GM21723 (cell line): ENCODE data around the gene SHROOM3.

Experiments used
- ATAC-seq: cut with Tn5 transposase; IDR thresholded peaks from one replicate; pipeline ENCODE4 v1.9.1; 2021; ENCODE audit warnings: mild to moderate bottlenecking, moderate library complexity; ENCODE audit not compliant: unreplicated experiment

SHROOM3 gene

GRCh38 chr4:76689145-76689817, 254.3 kb downstream of the SHROOM3 start:
- peak; percentile 73 for ATAC-seq

- ATAC-seq, result no peak
These were observed 255.2 kb downstream of the SHROOM3 start for GRCh38 chr4:76690011-76690905.

DNA sequence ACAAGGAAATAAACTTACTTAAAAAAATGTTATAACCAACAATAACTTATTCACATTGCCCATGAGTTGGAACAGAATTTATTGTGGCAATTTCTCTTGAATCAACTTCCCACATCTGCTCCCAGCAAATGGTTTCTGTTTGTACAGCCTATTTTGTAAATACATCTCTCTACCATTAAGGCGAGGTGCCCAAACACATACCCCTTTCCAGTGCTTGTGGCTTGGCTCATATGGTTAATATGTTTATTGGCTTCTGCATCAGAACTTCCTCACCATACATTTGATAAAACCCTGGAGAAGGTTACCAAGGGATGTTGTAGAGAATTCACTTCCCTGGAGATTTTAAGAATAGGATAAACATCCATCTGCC, 255.9 kb downstream of the SHROOM3 start:
- ATAC-seq, result no peak

GRCh38 chr4:76691807-76692582, 257.0 kb downstream of the SHROOM3 start:
- no peak for ATAC-seq

DNA sequence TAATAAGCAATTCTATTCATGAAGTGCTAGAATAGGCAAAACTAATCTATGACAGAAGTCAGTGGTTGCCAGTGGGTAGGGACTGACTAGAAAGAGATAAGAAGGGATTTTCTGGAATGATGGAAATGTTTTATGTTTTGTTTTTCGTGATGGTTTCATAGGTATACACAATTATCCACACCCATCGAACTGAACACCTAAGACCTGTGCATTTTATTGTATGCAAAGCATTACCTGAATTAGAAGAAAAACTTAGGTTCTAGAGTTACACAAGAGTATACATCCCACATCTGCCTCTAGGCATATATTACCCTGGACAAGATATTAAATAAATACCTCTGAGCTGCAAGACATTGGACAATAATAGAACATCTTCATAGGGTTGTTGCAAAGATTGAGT, 257.7 kb downstream of the SHROOM3 start:
- ATAC-seq, result no peak

DNA sequence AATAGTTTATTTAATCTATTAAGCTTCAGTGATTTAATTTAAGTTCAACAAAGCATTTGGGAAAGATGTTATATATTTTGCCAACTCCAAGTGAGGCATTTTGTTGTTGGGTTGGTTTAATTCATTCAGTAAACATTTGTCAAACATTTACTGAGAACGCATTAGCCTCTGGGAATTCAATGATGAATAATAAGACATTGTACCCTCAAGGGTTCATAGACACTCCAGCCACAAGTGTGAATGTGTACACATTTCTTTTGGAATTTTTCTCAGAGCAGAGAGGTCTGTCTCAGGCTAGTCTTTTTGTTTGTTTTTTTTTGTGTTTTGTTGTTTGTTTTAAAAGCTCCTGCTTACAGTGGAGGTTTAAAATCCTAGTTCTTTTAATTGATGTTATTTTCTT, 259.0 kb downstream of the SHROOM3 start:
- no peak for ATAC-seq

GRCh38 chr4:76696109-76696508, 261.1 kb downstream of the SHROOM3 start:
- no peak for ATAC-seq

- peak; percentile 94 for ATAC-seq
These were observed 262.2 kb downstream of the SHROOM3 start for GRCh38 chr4:76697129-76697803.

DNA sequence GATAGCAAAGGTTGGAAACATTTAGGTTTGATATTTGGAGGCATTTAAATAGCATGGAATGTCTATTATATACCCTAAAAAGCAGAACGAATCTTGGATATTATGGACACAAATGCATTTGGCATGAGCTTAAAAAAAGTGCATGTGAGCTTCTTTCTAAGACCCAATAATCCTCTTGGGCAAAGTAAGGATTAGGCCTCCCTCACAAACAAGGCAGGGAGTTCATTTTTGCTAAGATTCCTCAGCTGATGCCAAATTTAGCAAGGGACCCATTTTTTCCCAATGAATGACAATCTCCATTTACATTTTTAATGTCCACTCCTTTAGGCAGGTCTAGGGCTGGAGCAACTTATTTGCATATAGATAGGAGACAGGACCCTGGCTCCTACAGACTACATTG, 263.1 kb downstream of the SHROOM3 start:
- ATAC-seq, result no peak

GRCh38 chr4:76699751-76700310, 264.8 kb downstream of the SHROOM3 start:
- no peak for ATAC-seq

DNA sequence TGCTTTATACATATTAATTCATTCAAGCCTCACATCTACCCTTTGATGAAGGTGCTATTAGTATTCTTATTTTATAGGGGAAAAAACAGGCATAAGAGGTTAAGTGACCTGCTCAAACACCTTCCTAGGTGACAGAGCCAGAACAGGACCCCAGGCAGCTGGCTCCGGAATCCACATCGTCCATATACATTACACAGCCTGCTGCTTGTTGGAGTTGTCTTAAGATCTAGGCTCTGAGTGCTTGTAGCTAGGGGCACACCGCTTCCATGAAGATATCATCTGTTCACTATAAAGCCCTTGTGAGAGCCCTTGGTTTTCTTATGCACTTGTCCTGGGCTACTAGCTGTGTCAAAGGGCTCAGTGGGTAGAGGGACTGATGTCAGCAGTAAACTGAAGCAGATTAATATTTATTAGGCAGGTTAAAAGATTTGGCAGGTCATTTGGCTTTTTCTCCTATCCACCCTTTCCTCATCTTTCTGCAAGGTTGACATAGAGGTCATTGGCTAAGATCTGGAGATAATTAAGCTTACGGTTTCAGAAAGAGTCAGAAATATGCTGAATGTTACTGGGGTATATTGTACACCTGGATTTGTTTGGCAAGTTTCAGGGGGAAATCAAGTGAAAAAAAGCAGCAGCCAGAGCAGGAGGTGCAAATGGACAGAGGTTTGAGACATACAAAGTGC, 267.6 kb downstream of the SHROOM3 start:
- ATAC-seq, result no peak

- ATAC-seq, result no peak
These were observed 268.1 kb downstream of the SHROOM3 start for GRCh38 chr4:76703123-76703490.

- ATAC-seq, result no peak
These were observed 268.6 kb downstream of the SHROOM3 start for GRCh38 chr4:76703676-76704075.

DNA sequence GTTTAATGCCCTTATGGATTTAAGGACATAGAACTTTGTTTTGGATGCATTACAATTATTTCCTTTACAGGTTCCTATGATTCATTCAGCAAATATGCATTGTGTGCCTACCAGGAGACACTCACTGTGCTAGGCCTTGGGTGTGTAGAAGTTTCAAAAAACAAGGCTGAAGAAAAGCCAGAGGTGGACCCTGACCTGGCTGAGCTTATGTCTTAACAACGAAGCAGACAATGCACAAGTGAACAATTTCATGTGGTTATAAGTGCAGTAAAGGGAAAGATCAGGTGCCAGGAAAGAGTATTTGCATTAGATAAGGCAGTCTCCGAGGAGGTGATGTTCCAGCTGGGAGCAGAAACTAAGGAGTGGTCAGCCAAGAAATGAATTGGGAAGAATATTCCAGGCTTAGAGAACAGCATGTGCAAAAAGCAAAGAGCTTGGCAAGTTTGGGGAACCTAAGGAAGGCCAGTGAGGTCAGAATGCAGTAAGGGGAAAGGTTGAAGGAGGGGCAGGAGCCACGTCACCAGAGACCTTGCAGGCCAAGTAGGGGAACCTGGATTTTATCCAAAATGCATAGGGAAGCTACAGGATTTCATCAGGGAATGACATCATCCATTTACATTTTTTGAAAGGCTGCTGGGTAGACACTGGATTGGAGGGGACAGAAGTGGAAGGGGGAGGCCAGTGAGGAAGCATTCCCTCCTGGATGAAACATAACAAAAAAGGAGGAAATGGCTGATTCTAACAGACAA, 269.3 kb downstream of the SHROOM3 start:
- no peak for ATAC-seq

GRCh38 chr4:76705472-76705871, 270.4 kb downstream of the SHROOM3 start:
- no peak for ATAC-seq

DNA sequence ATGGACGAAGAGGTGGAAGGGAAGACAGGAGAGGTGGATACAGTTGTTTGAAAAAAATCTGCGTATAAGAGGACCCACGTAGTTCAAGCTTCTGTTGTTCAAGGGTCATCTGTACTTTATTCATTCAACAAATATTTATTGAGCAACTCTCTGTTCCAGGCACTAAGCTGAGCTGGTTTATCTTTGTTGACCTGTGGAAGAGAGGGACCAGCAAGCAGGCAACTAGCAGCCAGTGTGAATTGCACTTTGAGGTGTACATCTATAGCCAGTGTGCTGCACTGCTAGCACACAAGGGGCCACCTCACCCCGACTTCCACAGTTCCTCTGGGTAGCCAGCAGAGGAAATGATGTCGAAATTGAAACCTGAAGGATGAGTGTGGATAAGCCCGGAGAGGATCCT, 271.6 kb downstream of the SHROOM3 start:
- no peak for ATAC-seq

DNA sequence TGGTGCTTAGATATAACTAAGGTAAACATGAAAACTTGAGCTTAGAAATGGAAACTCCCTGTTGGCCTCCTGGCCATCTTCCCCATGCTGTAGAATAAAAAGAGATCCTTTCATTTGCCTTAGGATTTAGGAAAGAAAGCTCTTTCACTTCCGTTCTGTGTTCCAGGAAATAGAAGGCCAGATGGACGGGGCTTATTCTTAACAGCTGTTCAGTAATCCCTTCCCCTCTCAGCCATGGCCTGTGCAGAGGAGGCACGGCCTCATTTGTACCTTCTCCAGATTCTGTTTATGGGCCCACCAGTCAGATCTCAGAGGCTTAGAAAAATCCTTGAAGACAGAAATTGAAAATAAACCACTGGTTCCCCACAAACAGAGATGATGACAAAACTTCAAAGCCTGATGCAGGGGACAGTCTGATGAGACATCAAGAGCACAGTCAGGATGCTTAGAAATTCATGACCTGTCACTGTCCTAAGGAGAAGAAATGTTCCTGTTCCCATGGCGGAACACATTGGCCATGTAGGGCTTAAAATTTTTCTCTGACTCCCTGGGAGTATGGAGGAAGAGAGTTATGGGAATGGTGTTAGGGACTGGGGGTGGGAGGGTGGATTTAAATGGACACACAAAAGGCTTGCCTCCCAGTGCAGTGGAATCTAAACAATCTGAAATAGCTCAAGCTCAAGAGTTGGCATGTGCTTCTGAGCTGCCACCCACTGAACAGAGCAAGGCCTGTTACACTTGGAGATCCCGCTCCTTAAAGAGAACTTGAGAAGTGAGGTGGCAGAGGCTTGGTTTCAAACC, 274.1 kb downstream of the SHROOM3 start:
- ATAC-seq, result no peak

DNA sequence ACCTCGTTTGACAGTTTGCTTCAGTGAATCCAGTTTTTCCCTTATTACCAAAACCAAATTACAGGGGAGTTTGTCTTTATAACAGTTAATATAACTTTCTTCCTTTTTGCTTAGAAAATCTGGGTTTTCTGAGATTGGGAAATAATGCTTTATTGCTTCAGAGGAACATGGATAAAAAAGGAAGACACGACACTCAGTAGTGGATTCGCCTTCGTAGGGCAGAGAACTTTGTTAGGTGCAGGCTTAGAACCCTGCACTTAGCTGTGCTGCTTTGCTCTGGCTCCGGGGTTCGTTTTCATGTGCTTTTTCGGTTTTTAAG, 274.7 kb downstream of the SHROOM3 start:
- no peak for ATAC-seq

- no peak for ATAC-seq
These were observed 277.5 kb downstream of the SHROOM3 start for GRCh38 chr4:76712564-76712963.
